Measurements from ENCODE around the gene RPL27.
A peak's percentile ranks its signal among the peaks of the same experiment; 100 is the strongest.
"Not testable (repeated sequence)": the region's sequence is repeated elsewhere in the genome, so short reads cannot be mapped to it uniquely, and the experiment has no call there.

RPL27 gene

GRCh38 chr17:42997390-42997983 is 732 bp upstream of the RPL27 start:
- H3K9me3 ChIP-seq (ENCODE audit: control insufficient read depth, insufficient read depth, low read length): no peaks in the 10 kb centered on the region
- H3K4me3 ChIP-seq (ENCODE audit: low read depth, low read length): peak overlapping the region; percentile 99
- H3K27ac ChIP-seq (ENCODE audit: low read depth, low read length): peak overlapping the region; percentile 98
- no peaks in the 10 kb centered on the region for H3K27me3 ChIP-seq (ENCODE audit: control insufficient read depth, insufficient read depth, low read length)
- H3K9ac ChIP-seq (ENCODE audit: low read depth, low read length): no peak overlapping the region
- H3K4me1 ChIP-seq (ENCODE audit: control insufficient read depth, insufficient read depth, low read length): peaks cover 12% of the 10 kb centered on the region; the same call in 1 of the 2 replicates
- H3K36me3 ChIP-seq (ENCODE audit: control insufficient read depth, insufficient read depth, low read length): peaks cover 44% of the 10 kb centered on the region

GRCh38 chr17:42999003-42999525 is 845 bp downstream of the RPL27 start:
- no peaks in the 10 kb centered on the region for H3K9me3 ChIP-seq (ENCODE audit: control insufficient read depth, insufficient read depth, low read length)
- no peaks in the 10 kb centered on the region for H3K27me3 ChIP-seq (ENCODE audit: control insufficient read depth, insufficient read depth, low read length)
- peak overlapping the region; percentile 98 for H3K27ac ChIP-seq (ENCODE audit: low read depth, low read length)
- peaks cover 46% of the 10 kb centered on the region for H3K36me3 ChIP-seq (ENCODE audit: control insufficient read depth, insufficient read depth, low read length)
- peaks cover 12% of the 10 kb centered on the region; the same call in 1 of the 2 replicates for H3K4me1 ChIP-seq (ENCODE audit: control insufficient read depth, insufficient read depth, low read length)
- peak overlapping the region; percentile 99 for H3K4me3 ChIP-seq (ENCODE audit: low read depth, low read length)
- peak overlapping the region; percentile 97 for H3K9ac ChIP-seq (ENCODE audit: low read depth, low read length)

GRCh38 chr17:43000894-43001293 is 2.7 kb downstream of the RPL27 start:
- not testable (repeated sequence) for H3K9me3 ChIP-seq (ENCODE audit: control insufficient read depth, insufficient read depth, low read length); H3K9ac ChIP-seq (ENCODE audit: low read depth, low read length); H3K27me3 ChIP-seq (ENCODE audit: control insufficient read depth, insufficient read depth, low read length); H3K4me3 ChIP-seq (ENCODE audit: low read depth, low read length)
- peak overlapping the region; percentile 59 for H3K27ac ChIP-seq (ENCODE audit: low read depth, low read length)
- H3K36me3 ChIP-seq (ENCODE audit: control insufficient read depth, insufficient read depth, low read length): peaks cover 54% of the 10 kb centered on the region
- peaks cover 12% of the 10 kb centered on the region; the same call in 1 of the 2 replicates for H3K4me1 ChIP-seq (ENCODE audit: control insufficient read depth, insufficient read depth, low read length)

- Histone ChIP-seq H3K9me3 (ENCODE audit: control insufficient read depth, insufficient read depth, low read length) (no peaks in the 10 kb centered on the region), H3K36me3 (ENCODE audit: control insufficient read depth, insufficient read depth, low read length) (peaks cover 54% of the 10 kb centered on the region), H3K4me3 (ENCODE audit: low read depth, low read length) (no peak overlapping the region), H3K9ac (ENCODE audit: low read depth, low read length) (no peak overlapping the region), H3K27me3 (ENCODE audit: control insufficient read depth, insufficient read depth, low read length) (no peaks in the 10 kb centered on the region), H3K27ac (ENCODE audit: low read depth, low read length) (peak overlapping the region; percentile 51), H3K4me1 (ENCODE audit: control insufficient read depth, insufficient read depth, low read length) (peaks cover 11% of the 10 kb centered on the region; the same call in 1 of the 2 replicates)
Observed at GRCh38 chr17:43003542-43004172, 5.4 kb downstream of the RPL27 start.

GRCh38 chr17:43006639-43007551 is 8.7 kb downstream of the RPL27 start, which contains the start of gene IFI35:
IFI35 (plus strand) TSS chr17:43006784; CDS start chr17:43006948, 164 bp downstream.
- peak within 1 kb of the TSS; percentile 44 for H3K9ac ChIP-seq (ENCODE audit: low read depth, low read length)
- peak within 1 kb of the TSS; percentile 52 for H3K4me3 ChIP-seq (ENCODE audit: low read depth, low read length)
- no peaks in the 10 kb centered on the region for H3K9me3 ChIP-seq (ENCODE audit: control insufficient read depth, insufficient read depth, low read length)
- peak within 1 kb of the TSS; percentile 78 for H3K27ac ChIP-seq (ENCODE audit: low read depth, low read length)
- no peaks in the 10 kb centered on the region for H3K27me3 ChIP-seq (ENCODE audit: control insufficient read depth, insufficient read depth, low read length)
- peaks cover 28% of the 10 kb centered on the region for H3K36me3 ChIP-seq (ENCODE audit: control insufficient read depth, insufficient read depth, low read length)
- peaks cover 5% of the 10 kb centered on the region; the same call in 1 of the 2 replicates for H3K4me1 ChIP-seq (ENCODE audit: control insufficient read depth, insufficient read depth, low read length)

- Histone ChIP-seq H3K4me3 (ENCODE audit: low read depth, low read length) (no peak overlapping the region), H3K9me3 (ENCODE audit: control insufficient read depth, insufficient read depth, low read length) (no peaks in the 10 kb centered on the region), H3K4me1 (ENCODE audit: control insufficient read depth, insufficient read depth, low read length) (peaks cover 5% of the 10 kb centered on the region; the same call in 1 of the 2 replicates), H3K36me3 (ENCODE audit: control insufficient read depth, insufficient read depth, low read length) (peaks cover 14% of the 10 kb centered on the region), H3K27me3 (ENCODE audit: control insufficient read depth, insufficient read depth, low read length) (no peaks in the 10 kb centered on the region), H3K27ac (ENCODE audit: low read depth, low read length) (no peak overlapping the region), H3K9ac (ENCODE audit: low read depth, low read length) (no peak overlapping the region)
Observed at GRCh38 chr17:43010667-43011308, 12.6 kb downstream of the RPL27 start.

- Histone ChIP-seq H3K4me1 (ENCODE audit: control insufficient read depth, insufficient read depth, low read length) (peaks cover 2% of the 10 kb centered on the region; the same call in 1 of the 2 replicates), H3K27me3 (ENCODE audit: control insufficient read depth, insufficient read depth, low read length) (no peaks in the 10 kb centered on the region), H3K9ac (ENCODE audit: low read depth, low read length) (no peak overlapping the region), H3K36me3 (ENCODE audit: control insufficient read depth, insufficient read depth, low read length) (peaks cover 24% of the 10 kb centered on the region), H3K9me3 (ENCODE audit: control insufficient read depth, insufficient read depth, low read length) (no peaks in the 10 kb centered on the region), H3K27ac (ENCODE audit: low read depth, low read length) (no peak overlapping the region), H3K4me3 (ENCODE audit: low read depth, low read length) (no peak overlapping the region)
Observed at GRCh38 chr17:43011728-43012472, 13.7 kb downstream of the RPL27 start.

- Histone ChIP-seq H3K9ac (ENCODE audit: low read depth, low read length) (no peak overlapping the region), H3K9me3 (ENCODE audit: control insufficient read depth, insufficient read depth, low read length) (no peaks in the 10 kb centered on the region), H3K27ac (ENCODE audit: low read depth, low read length) (no peak overlapping the region), H3K4me3 (ENCODE audit: low read depth, low read length) (no peak overlapping the region), H3K27me3 (ENCODE audit: control insufficient read depth, insufficient read depth, low read length) (no peaks in the 10 kb centered on the region), H3K4me1 (ENCODE audit: control insufficient read depth, insufficient read depth, low read length) (no peaks in the 10 kb centered on the region; the same call in 1 of the 2 replicates), H3K36me3 (ENCODE audit: control insufficient read depth, insufficient read depth, low read length) (peaks cover 35% of the 10 kb centered on the region)
Observed at GRCh38 chr17:43013296-43013695, 15.1 kb downstream of the RPL27 start.

GRCh38 chr17:43014020-43014648 is 15.9 kb downstream of the RPL27 start:
- H3K27me3 ChIP-seq (ENCODE audit: control insufficient read depth, insufficient read depth, low read length): no peaks in the 10 kb centered on the region
- no peaks in the 10 kb centered on the region; the same call in 1 of the 2 replicates for H3K4me1 ChIP-seq (ENCODE audit: control insufficient read depth, insufficient read depth, low read length)
- no peak overlapping the region for H3K9ac ChIP-seq (ENCODE audit: low read depth, low read length)
- no peaks in the 10 kb centered on the region for H3K9me3 ChIP-seq (ENCODE audit: control insufficient read depth, insufficient read depth, low read length)
- H3K27ac ChIP-seq (ENCODE audit: low read depth, low read length): no peak overlapping the region
- H3K4me3 ChIP-seq (ENCODE audit: low read depth, low read length): no peak overlapping the region
- H3K36me3 ChIP-seq (ENCODE audit: control insufficient read depth, insufficient read depth, low read length): peaks cover 43% of the 10 kb centered on the region
